ENCODE data around the gene ARL4C. TPM values are rescaled to one million over a fixed set of nuclear protein-coding genes. Genes with fewer than 3 reads are reported as not detected.

ARL4C gene
- total and polyA plus RNA-seq, 2 experiments from 2014 or later = 5.8 to 9.9 TPM

- TF ChIP-seq, protein P1, sequence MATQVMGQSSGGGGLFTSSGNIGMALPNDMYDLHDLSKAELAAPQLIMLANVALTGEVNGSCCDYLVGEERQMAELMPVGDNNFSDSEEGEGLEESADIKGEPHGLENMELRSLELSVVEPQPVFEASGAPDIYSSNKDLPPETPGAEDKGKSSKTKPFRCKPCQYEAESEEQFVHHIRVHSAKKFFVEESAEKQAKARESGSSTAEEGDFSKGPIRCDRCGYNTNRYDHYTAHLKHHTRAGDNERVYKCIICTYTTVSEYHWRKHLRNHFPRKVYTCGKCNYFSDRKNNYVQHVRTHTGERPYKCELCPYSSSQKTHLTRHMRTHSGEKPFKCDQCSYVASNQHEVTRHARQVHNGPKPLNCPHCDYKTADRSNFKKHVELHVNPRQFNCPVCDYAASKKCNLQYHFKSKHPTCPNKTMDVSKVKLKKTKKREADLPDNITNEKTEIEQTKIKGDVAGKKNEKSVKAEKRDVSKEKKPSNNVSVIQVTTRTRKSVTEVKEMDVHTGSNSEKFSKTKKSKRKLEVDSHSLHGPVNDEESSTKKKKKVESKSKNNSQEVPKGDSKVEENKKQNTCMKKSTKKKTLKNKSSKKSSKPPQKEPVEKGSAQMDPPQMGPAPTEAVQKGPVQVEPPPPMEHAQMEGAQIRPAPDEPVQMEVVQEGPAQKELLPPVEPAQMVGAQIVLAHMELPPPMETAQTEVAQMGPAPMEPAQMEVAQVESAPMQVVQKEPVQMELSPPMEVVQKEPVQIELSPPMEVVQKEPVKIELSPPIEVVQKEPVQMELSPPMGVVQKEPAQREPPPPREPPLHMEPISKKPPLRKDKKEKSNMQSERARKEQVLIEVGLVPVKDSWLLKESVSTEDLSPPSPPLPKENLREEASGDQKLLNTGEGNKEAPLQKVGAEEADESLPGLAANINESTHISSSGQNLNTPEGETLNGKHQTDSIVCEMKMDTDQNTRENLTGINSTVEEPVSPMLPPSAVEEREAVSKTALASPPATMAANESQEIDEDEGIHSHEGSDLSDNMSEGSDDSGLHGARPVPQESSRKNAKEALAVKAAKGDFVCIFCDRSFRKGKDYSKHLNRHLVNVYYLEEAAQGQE (IDR thresholded peaks at IDR 0.05; ENCODE audit: unreplicated experiment) = no peak
- no peak for TF ChIP-seq POLR2AphosphoS5 (IDR thresholded peaks at IDR 0.05; ENCODE audit: low read depth)
These were observed 32.6 kb downstream of the ARL4C start (continued) for GRCh38 chr2:234464291-234464645.

DNA sequence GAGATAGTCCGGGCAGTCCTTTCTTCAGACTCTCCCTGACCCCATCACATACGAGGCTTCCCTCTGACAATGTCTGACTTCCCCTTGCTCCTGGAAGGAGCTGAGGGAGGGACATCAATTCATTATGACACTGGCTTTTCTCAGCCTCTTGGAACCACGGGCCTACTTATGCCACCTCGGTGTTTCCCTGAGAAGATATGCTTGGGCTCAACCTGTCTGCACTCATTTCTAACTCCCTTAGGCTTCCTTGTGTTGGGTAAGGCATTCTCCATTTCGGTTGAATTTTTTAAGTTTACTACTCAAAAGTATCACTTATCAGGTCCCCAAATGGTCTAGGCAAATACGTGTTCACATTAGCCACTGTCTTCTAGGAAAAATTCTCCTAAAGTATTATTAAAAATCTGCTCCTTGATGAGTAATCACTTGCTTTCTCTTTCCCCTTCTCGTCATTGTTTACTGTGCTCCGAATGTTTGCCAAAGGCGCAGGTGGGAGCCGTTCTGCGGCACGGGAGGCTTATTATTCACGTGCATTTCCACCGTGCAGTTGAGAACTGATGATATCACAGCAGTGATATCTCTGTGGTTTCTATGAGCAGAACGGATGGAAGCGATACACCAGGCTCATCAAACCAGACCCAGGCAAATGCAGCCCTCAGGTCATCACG lies 33.1 kb downstream of the ARL4C start:
- H3K36me3 Mint-ChIP-seq (ENCODE audit: low read depth) = no peaks in the 10 kb centered on the region
- Histone ChIP-seq H2AFZ (no peak overlapping the region; the same call in none of the 2 replicates), H3K4me3 (no peak overlapping the region), H3K79me2 (replicated peaks; ENCODE audit: insufficient read depth) (no peaks in the 10 kb centered on the region), H3F3A (replicated peaks; ENCODE audit: low read depth) (no peaks in the 10 kb centered on the region), H3K4me2 (no peak overlapping the region), H4K20me1 (replicated peaks; ENCODE audit: insufficient read depth) (no peaks in the 10 kb centered on the region), H3K9me2 (ENCODE audit: insufficient read depth) (peaks cover 9% of the 10 kb centered on the region; the same call in 1 of the 2 replicates), H3K27me3 (ENCODE audit: insufficient read depth) (no peaks in the 10 kb centered on the region), H3K36me3 (ENCODE audit: insufficient read depth) (no peaks in the 10 kb centered on the region), H3K4me1 (ENCODE audit: insufficient read depth) (no peaks in the 10 kb centered on the region), H3K27ac (ENCODE audit: low read depth) (no peak overlapping the region)
- H3K27me3 Mint-ChIP-seq (ENCODE audit: insufficient read depth, low read depth, poor library complexity) = peaks cover 4% of the 10 kb centered on the region
- H3K4me3 Mint-ChIP-seq = no peak overlapping the region
- TF ChIP-seq, protein P1 (IDR thresholded peaks at IDR 0.05; ENCODE audit: unreplicated experiment) = no peak
- TF ChIP-seq ZNF462 (CRISPR knock-in tag; IDR thresholded peaks at IDR 0.05) = no peak
- ATAC-seq (no peak), DNase-seq (ENCODE audit: low spot score) (no peak)
- H3K4me1 Mint-ChIP-seq = no peaks in the 10 kb centered on the region
- 0 out of 3 replicates have a peak, but pooled peaks cover 2% of the 10 kb centered on the region for H3K9me3 Mint-ChIP-seq
- no peak overlapping the region for H3K27ac Mint-ChIP-seq

Measured in GM23338 (cell line).